GM12878 (cell line): Measurements from ENCODE around the gene OR6T1. TPM values are rescaled to one million over a fixed set of nuclear protein-coding genes. Genes with fewer than 3 reads are reported as not detected.

Source experiments
- ATAC-seq: fragments of 200-7000 bp; cut with Tn5 transposase; 3 replicates; pipeline ENCODE4 v1.9.1; 2020; ENCODE audit warnings: mild to moderate bottlenecking, moderate library complexity
- BruUV-seq: library from RNA; stranded (reverse); fragments of 400-500 nt; replicated peaks from 2 replicates; lab custom pipeline; 2021; lab: Mats Ljungman, UMichigan
- CTCF ChIA-PET: fragments of 300-600 bp; sonication (Branson Sonifier 250); formaldehyde crosslinking; extraction: SDS; loops from one replicate; lab custom pipeline; 2021; ENCODE audit warnings: inconsistent platforms; lab: Yijun Ruan, JAX
- POLR2A ChIA-PET: fragments of 350-600 bp; formaldehyde crosslinking; extraction: SDS; loops from one replicate; lab custom pipeline; 2021; ENCODE audit warnings: inconsistent platforms; lab: Charles Lee
- RAD21 ChIA-PET: fragments of 300-600 bp; sonication (Branson Sonifier 250); formaldehyde crosslinking; loops from one replicate; lab custom pipeline; 2023; ENCODE audit warnings: antibody characterized with exemption; ENCODE audit not compliant: unreplicated experiment; lab: Charles Lee
- SMC1A ChIA-PET: fragments of 300-600 bp; sonication (Branson Sonifier 250); formaldehyde crosslinking; loops from one replicate; lab custom pipeline; 2023; ENCODE audit not compliant: unreplicated experiment, uncharacterized antibody; lab: Charles Lee
- DNase-seq: peaks from one replicate; pipeline ENCODE4 v3.0.0-alpha.2; 2011; ENCODE audit warnings: low read depth, low spot score
- FAIRE-seq: peaks from 3 replicates; lab custom pipeline; 2011; peaks lifted over from hg19 to GRCh38; lab: Jason Lieb, UNC
- H2AFZ ChIP-seq: 2 replicates; pipeline ENCODE4 v1.6.0; 2011; ENCODE audit warnings: low read depth, low read length, control low read depth; ENCODE audit not compliant: control insufficient read depth
- H3K27ac ChIP-seq: 2 replicates; pipeline ENCODE4 v1.5.1; 2011; ENCODE audit warnings: control low read depth; ENCODE audit not compliant: control insufficient read depth, insufficient read depth
- H3K27me3 ChIP-seq, 2 experiments: replicated peaks in 1 of 2; 2 replicates each; pipeline versions ENCODE4 v1.6.0 to v1.6.1; 2011; ENCODE audit warnings: low read length in 1 of 2; ENCODE audit not compliant: control insufficient read depth in 2 of 2, insufficient read depth in 2 of 2
- H3K36me3 ChIP-seq, 2 experiments: 2 replicates each; pipeline ENCODE4 v1.5.1; 2011; ENCODE audit warnings: low read length in 1 of 2; ENCODE audit not compliant: control insufficient read depth in 2 of 2, insufficient read depth in 2 of 2
- H3K4me1 ChIP-seq: 2 replicates; pipeline ENCODE4 v1.6.1; 2011; ENCODE audit warnings: mild to moderate bottlenecking, low read length, moderate library complexity, mixed read lengths; ENCODE audit not compliant: control insufficient read depth, insufficient read depth
- H3K4me2 ChIP-seq: 2 replicates; pipeline ENCODE4 v1.6.0; 2011; ENCODE audit warnings: control low read depth; ENCODE audit not compliant: control insufficient read depth, insufficient read depth
- H3K4me3 ChIP-seq: fragments of 200-600 bp; sonication (generic); 2 replicates; pipeline ENCODE4 v1.5.1; 2016
- H3K79me2 ChIP-seq: 2 replicates; pipeline ENCODE4 v1.6.0; 2011; ENCODE audit warnings: low read length; ENCODE audit not compliant: control insufficient read depth, insufficient read depth
- H3K9ac ChIP-seq: 2 replicates; pipeline ENCODE4 v1.8.0; 2011; ENCODE audit warnings: low read length, control low read depth, mixed read lengths; ENCODE audit not compliant: control insufficient read depth, insufficient read depth
- H3K9me3 ChIP-seq: replicated peaks from 3 replicates; pipeline ENCODE4 v1.5.1; 2011; ENCODE audit warnings: mild to moderate bottlenecking, low read length; ENCODE audit not compliant: control insufficient read depth, insufficient read depth
- H4K20me1 ChIP-seq: 2 replicates; pipeline ENCODE4 v1.6.0; 2011; ENCODE audit not compliant: control insufficient read depth, insufficient read depth
- ATF7 ChIP-seq: fragments of 450-650 bp; IDR thresholded peaks from 2 replicates; pipeline ENCODE4 v1.6.1; 2016; ENCODE audit warnings: low read depth, mild to moderate bottlenecking
- ETV6 ChIP-seq, 2 experiments: fragments of 450-650 bp in 1 of 2; IDR thresholded peaks in 1 of 2; conservative IDR thresholded peaks in 1 of 2; 2 replicates each; pipeline ENCODE4 v1.6.1; 2014; ENCODE audit warnings: antibody characterized with exemption in 1 of 2, borderline replicate concordance in 1 of 2, low read depth in 1 of 2, mild to moderate bottlenecking in 1 of 2, moderate library complexity in 1 of 2
- KAT2A ChIP-seq: conservative IDR thresholded peaks from 2 replicates; pipeline ENCODE4 v1.6.1; 2011; ENCODE audit warnings: low read depth, low read length; ENCODE audit not compliant: control insufficient read depth
- NFIC ChIP-seq: IDR thresholded peaks from 2 replicates; pipeline ENCODE4 v1.6.1; 2012; ENCODE audit warnings: low read depth, mild to moderate bottlenecking, inconsistent platforms, low read length, moderate library complexity
- PAX8 ChIP-seq: fragments of 450-650 bp; IDR thresholded peaks from 2 replicates; pipeline ENCODE4 v1.6.1; 2017; ENCODE audit warnings: mild to moderate bottlenecking, moderate library complexity
- POLR2A ChIP-seq: IDR thresholded peaks from 2 replicates; pipeline ENCODE4 v1.6.1; 2011; ENCODE audit warnings: low read depth, mild to moderate bottlenecking, low read length
- RELA ChIP-seq: fragments of 450-650 bp; IDR thresholded peaks from 2 replicates; pipeline ENCODE4 v1.8.0; 2014; ENCODE audit warnings: borderline replicate concordance; ENCODE audit not compliant: partially characterized antibody
- ZBTB40 ChIP-seq: fragments of 450-650 bp; IDR thresholded peaks from 2 replicates; pipeline ENCODE4 v1.6.1; 2016; ENCODE audit warnings: mild to moderate bottlenecking, moderate library complexity, borderline replicate concordance
- ZNF274 ChIP-seq: IDR thresholded peaks from one replicate; pipeline ENCODE4 v1.8.0; 2011; ENCODE audit not compliant: insufficient read length, insufficient read depth
- ZNF622 ChIP-seq: fragments of 450-650 bp; IDR thresholded peaks from 2 replicates; pipeline ENCODE4 v1.6.1; 2017; ENCODE audit warnings: mild to moderate bottlenecking, inconsistent platforms
- WGBS: methylation state at CpG from one replicate; pipeline ENCODE4 v1.1.6; 2016; ENCODE audit warnings: low lambda C conversion rate; ENCODE audit not compliant: insufficient replicate concordance, insufficient coverage; ENCODE audit errors: missing lambda C conversion rate; 5-methylcytosine and 5-hydroxymethylcytosine counted together
- in situ Hi-C: fragments of 300-500 bp; cut with MboI; formaldehyde crosslinking; loops from 9 replicates; pipeline ENCODE4 v1.14.3; 2018; ENCODE audit warnings: mixed read lengths
- intact Hi-C: fragments of 100-400 bp; cut with micrococcal nuclease; formaldehyde crosslinking; loops from one replicate; pipeline ENCODE4 v1.14.2; 2022; ENCODE audit not compliant: unreplicated experiment
- polyA plus RNA-seq, 11 experiments: library from polyadenylated mRNA; depleted of rRNA in 4 of 11; unstranded in 6 of 11; stranded (reverse) in 5 of 11; fragments of >200 nt; fragmentation: Nextera tagmentation in 4 of 11; fragmentation: Illumina TruSeq in 1 of 11; extraction: Ambion mirVana in 4 of 11; extraction: Trizol in 1 of 11; gene quantifications; 1 replicate in 1 of 11; 2 replicates in 10 of 11; pipeline versions ENCODE4 v1.2.1 to v1.2.3, GENCODE V29; 2011 to 2016; ENCODE audit warnings: inconsistent platforms in 2 of 11, missing spikeins in 2 of 11, low read depth in 1 of 11
- total RNA-seq, 4 experiments: library from RNA; depleted of rRNA in 3 of 4; stranded (reverse); fragments of >200 nt in 3 of 4; fragmentation: Illumina TruSeq in 1 of 4; extraction: Trizol in 1 of 4; gene quantifications; 2 replicates each; pipeline versions ENCODE4 v1.2.1 to v1.2.3, GENCODE V29; 2013 to 2021

Gene OR6T1
- total and polyA plus RNA-seq, 10 of the 15 experiments (the other 5 are each of a cell fraction or from before 2014, with no cell fraction given), result not detected

- POLR2A ChIA-PET, result no interaction called here
- no peaks in the 10 kb centered on the region for H3K36me3 ChIP-seq
- SMC1A ChIA-PET, result no interaction called here
These were observed 22.7 kb downstream of the OR6T1 start for GRCh38 chr11:123920943-123921342.

More at GRCh38 chr11:123920943-123921342, 22.7 kb downstream of the OR6T1 start:
- Histone ChIP-seq H3K79me2 (no peaks in the 10 kb centered on the region), H2AFZ (no peak overlapping the region)
- no TSS peak for BruUV-seq
- no peak for TF ChIP-seq ZNF622
- TF ChIP-seq POLR2A, result no peak
- TF ChIP-seq ATF7, result no peak
- no peak for TF ChIP-seq ZBTB40
- no peak for TF ChIP-seq NFIC
- no peak for TF ChIP-seq KAT2A
- no peak for TF ChIP-seq ETV6 (conservative IDR thresholded peaks at IDR 0.05 in 1 of 2, IDR thresholded peaks at IDR 0.05 in 1 of 2; ENCODE audit: borderline replicate concordance in 1 of 2, low read depth in 1 of 2)
- TF ChIP-seq ZNF274, result no peak
- TF ChIP-seq RELA, result no peak
- no peak for TF ChIP-seq PAX8
- TF ChIP-seq, all 136 proteins: peak for 0
- Histone ChIP-seq H3K4me1 (no peaks in the 10 kb centered on the region), H3K9ac (no peak overlapping the region), H4K20me1 (no peaks in the 10 kb centered on the region), H3K4me2 (no peak overlapping the region), H3K9me3 (no peaks in the 10 kb centered on the region), H3K4me3 (no peak overlapping the region), H3K27ac (no peak overlapping the region), H3K27me3 (no peaks in the 10 kb centered on the region)
- DNase-seq, result no peak
- CTCF ChIA-PET, result no interaction called here
- no peak for ATAC-seq
- in situ Hi-C loops, result no loop called here
- RAD21 ChIA-PET, result no interaction called here
- intact Hi-C loops, result no loop called here
- 72% methylated on average over 3 of the region's 3 CpGs for WGBS
- FAIRE-seq, result no peak
